K562 (cell line): ENCODE measurements around the gene POLL. TPM values are rescaled to one million over a fixed set of nuclear protein-coding genes. Genes with fewer than 3 reads are reported as not detected.

Source experiments
- ATAC-seq: fragments of 200-7000 bp; cut with Tn5 transposase; 3 replicates; pipeline ENCODE4 v1.9.1; 2020; ENCODE audit warnings: moderate library complexity
- BruUV-seq: library from RNA; stranded (reverse); fragments of 400-500 nt; replicated peaks from 2 replicates; lab custom pipeline; 2021; lab: Mats Ljungman, UMichigan
- CTCF ChIA-PET: fragments of 300-600 bp; formaldehyde crosslinking; extraction: SDS; loops from one replicate; lab custom pipeline; 2021; ENCODE audit warnings: low intra/inter-chr PET ratio; lab: Yijun Ruan, JAX
- POLR2A ChIA-PET: fragments of 300-600, 350-650 bp; sonication (Branson Sonifier 250); formaldehyde crosslinking; extraction: SDS; loops from one replicate; lab custom pipeline; 2021; ENCODE audit warnings: antibody characterized with exemption, inconsistent platforms; lab: Yijun Ruan, JAX
- DNase-seq, 4 experiments: peaks; one replicate each; pipeline versions ENCODE4 v3.0.0 to v3.0.0-alpha.2; 2011 to 2018; ENCODE audit warnings: low spot score in 3 of 4, mixed read lengths in 3 of 4; ENCODE audit errors: extremely low read depth in 1 of 4
- FAIRE-seq: peaks from 2 replicates; lab custom pipeline; 2011; peaks lifted over from hg19 to GRCh38; lab: Jason Lieb, UNC
- H2AFZ ChIP-seq: 2 replicates; pipeline ENCODE4 v1.6.0; 2011; ENCODE audit warnings: low read depth, low read length, control low read depth, inconsistent platforms
- H3K27ac ChIP-seq: fragments of 200-600 bp; 3 replicates; pipeline ENCODE4 v1.8.0; 2011; ENCODE audit warnings: low read depth, mild to moderate bottlenecking, control low read depth, inconsistent platforms, low read length, moderate library complexity, mixed read lengths; ENCODE audit errors: extremely low read depth
- H3K27me3 ChIP-seq, 2 experiments: fragments of 300-600 bp in 1 of 2; 2 replicates in 1 of 2; 3 replicates in 1 of 2; pipeline versions ENCODE4 v1.6.0 to v1.8.0; 2011; ENCODE audit warnings: inconsistent platforms in 2 of 2, low read length in 2 of 2, mild to moderate bottlenecking in 1 of 2, mixed read lengths in 1 of 2, moderate library complexity in 1 of 2; ENCODE audit not compliant: control insufficient read depth in 2 of 2, insufficient read depth in 2 of 2
- H3K36me3 ChIP-seq: fragments of 300-600 bp; 3 replicates; pipeline ENCODE4 v1.8.0; 2011; ENCODE audit warnings: mild to moderate bottlenecking, low read length, inconsistent platforms; ENCODE audit not compliant: control insufficient read depth, insufficient read depth
- H3K4me1 ChIP-seq, 2 experiments: fragments of 200-600 bp in 1 of 2; replicated peaks in 1 of 2; 2 replicates in 1 of 2; 3 replicates in 1 of 2; pipeline versions ENCODE4 v1.5.1 to v1.8.0; 2011; ENCODE audit warnings: inconsistent platforms in 2 of 2, low read length in 2 of 2, mild to moderate bottlenecking in 1 of 2, mixed read lengths in 1 of 2, moderate library complexity in 1 of 2; ENCODE audit not compliant: control insufficient read depth in 2 of 2, insufficient read depth in 2 of 2
- H3K4me2 ChIP-seq: 2 replicates; pipeline ENCODE4 v1.6.1; 2011; ENCODE audit warnings: low read length, control low read depth, inconsistent platforms, mixed read lengths; ENCODE audit not compliant: insufficient read depth
- H3K4me3 ChIP-seq: fragments of 200-600 bp; sonication (generic), shearing (Covaris generic); 2 replicates; pipeline ENCODE4 v1.5.1; 2016; ENCODE audit warnings: control low read depth, inconsistent platforms
- H3K79me2 ChIP-seq: fragments of 200-600 bp; 3 replicates; pipeline ENCODE4 v1.8.0; 2011; ENCODE audit warnings: low read length, inconsistent platforms; ENCODE audit not compliant: control insufficient read depth, insufficient read depth
- H3K9ac ChIP-seq, 2 experiments: 2 replicates each; pipeline versions ENCODE4 v1.6.0 to v1.6.1; 2011; ENCODE audit warnings: low read depth in 2 of 2, low read length in 2 of 2, control low read depth in 1 of 2, inconsistent platforms in 1 of 2, mild to moderate bottlenecking in 1 of 2, mixed read lengths in 1 of 2; ENCODE audit not compliant: insufficient read depth in 1 of 2
- H3K9me1 ChIP-seq: one replicate; pipeline ENCODE4 v1.6.0; 2011; ENCODE audit warnings: inconsistent platforms, mild to moderate bottlenecking, low read length, moderate library complexity; ENCODE audit not compliant: control insufficient read depth, insufficient read depth
- H3K9me3 ChIP-seq: replicated peaks from 2 replicates; pipeline ENCODE4 v1.5.1; 2011; ENCODE audit warnings: low read depth, low read length, inconsistent platforms; ENCODE audit not compliant: control insufficient read depth, insufficient read depth
- H4K20me1 ChIP-seq: replicated peaks from 2 replicates; pipeline ENCODE4 v1.6.1; 2011; ENCODE audit warnings: low read length, inconsistent platforms, mixed read lengths; ENCODE audit not compliant: control insufficient read depth, insufficient read depth
- IRF1 ChIP-seq: sonication (generic); formaldehyde crosslinking; IDR thresholded peaks from 2 replicates; pipeline ENCODE4 v1.8.0; 2022; ENCODE audit warnings: missing genetic modification reagents, mild to moderate bottlenecking, borderline replicate concordance
- ZFP36 ChIP-seq: fragments of 150-350 bp; IDR thresholded peaks from 2 replicates; pipeline ENCODE4 v1.6.1; 2018; ENCODE audit warnings: low read length, low read depth; ENCODE audit not compliant: partially characterized antibody
- WGBS: fragments of 100-300 bp; shearing (Covaris generic); methylation state at CpG from one replicate; pipeline ENCODE4 v1.1.6; 2016; ENCODE audit warnings: low coverage, mixed read lengths; ENCODE audit not compliant: insufficient coverage; ENCODE audit errors: missing lambda C conversion rate; 5-methylcytosine and 5-hydroxymethylcytosine counted together
- in situ Hi-C: fragments of 300-500 bp; cut with MboI; formaldehyde crosslinking; loops from 4 replicates; pipeline ENCODE4 v1.15.0; 2018; ENCODE audit warnings: inconsistent platforms, mixed read lengths
- intact Hi-C: fragments of 100-400 bp; cut with micrococcal nuclease; formaldehyde crosslinking; loops from 2 replicates; pipeline ENCODE4 v1.14.2; 2022
- polyA plus RNA-seq, 8 experiments: library from polyadenylated mRNA; depleted of rRNA in 4 of 8; stranded (reverse) in 5 of 8; unstranded in 3 of 8; fragments of >200 nt; fragmentation: Nextera tagmentation in 2 of 8; fragmentation: Illumina TruSeq in 1 of 8; extraction: Ambion mirVana in 2 of 8; extraction: Trizol in 1 of 8; gene quantifications; 2 replicates each; pipeline versions ENCODE4 v1.2.1 to v1.2.3, GENCODE V29; 2011 to 2014; ENCODE audit warnings: inconsistent platforms in 1 of 8, missing spikeins in 1 of 8
- total RNA-seq, 7 experiments: library from RNA; depleted of rRNA in 6 of 7; stranded (reverse); fragments of >200 nt in 6 of 7; fragmentation: Illumina TruSeq in 2 of 7; extraction: Trizol in 2 of 7; gene quantifications; 2 replicates each; pipeline versions ENCODE4 v1.2.1 to v1.2.3, GENCODE V29; 2011 to 2021; ENCODE audit warnings: low replicate concordance in 1 of 7

Gene POLL
- total and polyA plus RNA-seq, 9 of the 15 experiments (the other 6 are each of a cell fraction or from before 2014, with no cell fraction given) = 1.2 to 18.7 (median 10.9) TPM

- H3K27ac ChIP-seq = no peak overlapping the region
- no peak for FAIRE-seq
- peak; percentile 57 for TF ChIP-seq ZFP36
- no peak for TF ChIP-seq IRF1
- TF ChIP-seq, all 486 proteins: peak for 1
- Histone ChIP-seq H4K20me1 (no peaks in the 10 kb centered on the region), H3K9ac (peak overlapping the region in 1 of 2 experiments; percentile 58; a peak in 1 of 4 replicates), H3K79me2 (no peaks in the 10 kb centered on the region), H3K27me3 (no peaks in the 10 kb centered on the region), H3K4me3 (no peak overlapping the region), H3K36me3 (no peaks in the 10 kb centered on the region), H3K9me3 (no peaks in the 10 kb centered on the region), H2AFZ (no peak overlapping the region), H3K4me2 (no peak overlapping the region), H3K4me1 (no peaks in the 10 kb centered on the region; a peak in 2 of 5 replicates), H3K9me1 (no peaks in the 10 kb centered on the region)
- intact Hi-C loops = no loop called here
- in situ Hi-C loops = no loop called here
- ChIA-PET POLR2A (interaction anchor here (0.6 to 1.1 kb wide), 3 partner anchors 12 to 114 kb away, joined by 3 read pairs; no protein-coding TSS in a partner anchor), CTCF (no interaction called here)
- ATAC-seq = peak; percentile 34; the same call in 1 of the 3 replicates
- 33% methylated on average over 3 of the region's 4 CpGs for WGBS
- DNase-seq = peak in 1 of 4 experiments; percentile 7
- BruUV-seq = no TSS peak
Observed at GRCh38 chr10:101617824-101618568, 29.9 kb upstream of the POLL start.
